ENCODE measurements around the gene PGBD5. TPM values are rescaled to one million over a fixed set of nuclear protein-coding genes. Genes with fewer than 3 reads are reported as not detected.

PGBD5 gene
- total RNA-seq, 1 donor from 2014 or later, result 2.0 TPM

- TF ChIP-seq CTCF (IDR thresholded peaks at IDR 0.05; ENCODE audit: unreplicated experiment), result no peak
- no peaks in the 10 kb centered on the region for H3K9me3 Mint-ChIP-seq (ENCODE audit: unreplicated experiment)
- no peak for DNase-seq (ENCODE audit: low spot score)
- H3K27me3 Mint-ChIP-seq (ENCODE audit: unreplicated experiment), result peaks cover 5% of the 10 kb centered on the region
- no peaks in the 10 kb centered on the region for H3K4me1 Mint-ChIP-seq (ENCODE audit: unreplicated experiment)
- H3K27ac Mint-ChIP-seq (ENCODE audit: unreplicated experiment), result no peak overlapping the region
- no peak overlapping the region for H3K4me3 Mint-ChIP-seq (ENCODE audit: unreplicated experiment)
- no peaks in the 10 kb centered on the region for H3K36me3 Mint-ChIP-seq (ENCODE audit: low read depth, unreplicated experiment)
Observed at GRCh38 chr1:230314142-230314470, 112.0 kb downstream of the PGBD5 start.

- Mint-ChIP-seq H3K4me1 (ENCODE audit: unreplicated experiment) (no peaks in the 10 kb centered on the region), H3K4me3 (ENCODE audit: unreplicated experiment) (no peak overlapping the region), H3K27me3 (ENCODE audit: unreplicated experiment) (peaks cover 5% of the 10 kb centered on the region), H3K27ac (ENCODE audit: unreplicated experiment) (no peak overlapping the region), H3K9me3 (ENCODE audit: unreplicated experiment) (no peaks in the 10 kb centered on the region), H3K36me3 (ENCODE audit: low read depth, unreplicated experiment) (no peaks in the 10 kb centered on the region)
- no peak for TF ChIP-seq CTCF (IDR thresholded peaks at IDR 0.05; ENCODE audit: unreplicated experiment)
- DNase-seq (ENCODE audit: low spot score), result no peak
Observed at GRCh38 chr1:230313453-230314141, 112.5 kb downstream of the PGBD5 start.

GRCh38 chr1:230312676-230313075 lies 113.5 kb downstream of the PGBD5 start:
- no peak for TF ChIP-seq CTCF (IDR thresholded peaks at IDR 0.05; ENCODE audit: unreplicated experiment)
- DNase-seq (ENCODE audit: low spot score), result no peak
- H3K36me3 Mint-ChIP-seq (ENCODE audit: low read depth, unreplicated experiment), result no peaks in the 10 kb centered on the region
- no peak overlapping the region for H3K4me3 Mint-ChIP-seq (ENCODE audit: unreplicated experiment)
- no peak overlapping the region for H3K27ac Mint-ChIP-seq (ENCODE audit: unreplicated experiment)
- no peaks in the 10 kb centered on the region for H3K4me1 Mint-ChIP-seq (ENCODE audit: unreplicated experiment)
- no peaks in the 10 kb centered on the region for H3K9me3 Mint-ChIP-seq (ENCODE audit: unreplicated experiment)
- peaks cover 5% of the 10 kb centered on the region for H3K27me3 Mint-ChIP-seq (ENCODE audit: unreplicated experiment)

GRCh38 chr1:230310381-230311163 lies 115.6 kb downstream of the PGBD5 start:
- no peak overlapping the region for H3K4me3 Mint-ChIP-seq (ENCODE audit: unreplicated experiment)
- H3K4me1 Mint-ChIP-seq (ENCODE audit: unreplicated experiment), result no peaks in the 10 kb centered on the region
- no peaks in the 10 kb centered on the region for H3K9me3 Mint-ChIP-seq (ENCODE audit: unreplicated experiment)
- no peaks in the 10 kb centered on the region for H3K36me3 Mint-ChIP-seq (ENCODE audit: low read depth, unreplicated experiment)
- DNase-seq (ENCODE audit: low spot score), result peak; percentile 74
- H3K27me3 Mint-ChIP-seq (ENCODE audit: unreplicated experiment), result peaks cover 7% of the 10 kb centered on the region
- TF ChIP-seq CTCF (IDR thresholded peaks at IDR 0.05; ENCODE audit: unreplicated experiment), result peak; percentile 86
- no peak overlapping the region for H3K27ac Mint-ChIP-seq (ENCODE audit: unreplicated experiment)

- no peak for TF ChIP-seq CTCF (IDR thresholded peaks at IDR 0.05; ENCODE audit: unreplicated experiment)
- H3K27ac Mint-ChIP-seq (ENCODE audit: unreplicated experiment), result no peak overlapping the region
- H3K4me1 Mint-ChIP-seq (ENCODE audit: unreplicated experiment), result no peaks in the 10 kb centered on the region
Observed at GRCh38 chr1:230309646-230310177, 116.4 kb downstream of the PGBD5 start.

More at GRCh38 chr1:230309646-230310177, 116.4 kb downstream of the PGBD5 start:
- DNase-seq (ENCODE audit: low spot score), result no peak
- no peaks in the 10 kb centered on the region for H3K9me3 Mint-ChIP-seq (ENCODE audit: unreplicated experiment)
- no peak overlapping the region for H3K4me3 Mint-ChIP-seq (ENCODE audit: unreplicated experiment)
- peaks cover 7% of the 10 kb centered on the region for H3K27me3 Mint-ChIP-seq (ENCODE audit: unreplicated experiment)
- no peaks in the 10 kb centered on the region for H3K36me3 Mint-ChIP-seq (ENCODE audit: low read depth, unreplicated experiment)

All from endothelial cell (in vitro differentiated cells).